Loucy (cell line): Measurements from ENCODE around the gene MAP2K1.

Experiments used
- H2AFZ ChIP-seq: fragments of 200-600 bp; sonication (generic); 2 replicates; pipeline ENCODE4 v1.6.0; 2016; ENCODE audit warnings: antibody characterized with exemption, mild to moderate bottlenecking, low read length, moderate library complexity
- H3F3A ChIP-seq: fragments of 200-600 bp; 2 replicates; pipeline ENCODE4 v1.6.0; 2016; ENCODE audit warnings: antibody characterized with exemption, low read depth, mild to moderate bottlenecking
- H3K27me3 ChIP-seq: fragments of 200-600 bp; sonication (generic); 2 replicates; pipeline ENCODE4 v1.6.1; 2014; ENCODE audit warnings: low read length, mild to moderate bottlenecking; ENCODE audit not compliant: insufficient read depth, poor library complexity, severe bottlenecking
- H3K36me3 ChIP-seq: fragments of 200-600 bp; sonication (generic); 2 replicates; pipeline ENCODE4 v1.6.1; 2016; ENCODE audit warnings: low read length; ENCODE audit not compliant: insufficient read depth
- H3K4me1 ChIP-seq: fragments of 200-600 bp; sonication (generic); 2 replicates; pipeline ENCODE4 v1.5.1; 2014; ENCODE audit warnings: low read length, mild to moderate bottlenecking; ENCODE audit not compliant: insufficient read depth, poor library complexity, severe bottlenecking
- H3K4me2 ChIP-seq: fragments of 200-600 bp; sonication (generic); 2 replicates; pipeline ENCODE4 v1.6.0; 2014; ENCODE audit warnings: antibody characterized with exemption, low read length, low read depth, mild to moderate bottlenecking; ENCODE audit not compliant: poor library complexity, severe bottlenecking
- H3K4me3 ChIP-seq: fragments of 200-600 bp; sonication (generic); 2 replicates; pipeline ENCODE4 v1.5.1; 2014; ENCODE audit warnings: low read length, mild to moderate bottlenecking, mixed read lengths; ENCODE audit not compliant: poor library complexity, severe bottlenecking
- H3K79me2 ChIP-seq: fragments of 200-600 bp; sonication (generic); 2 replicates; pipeline ENCODE4 v1.6.1; 2014; ENCODE audit warnings: low read length; ENCODE audit not compliant: insufficient read depth
- H3K9ac ChIP-seq: fragments of 200-600 bp; sonication (generic); 2 replicates; pipeline ENCODE4 v1.6.0; 2014; ENCODE audit warnings: mild to moderate bottlenecking, low read depth, low read length, moderate library complexity; ENCODE audit not compliant: poor library complexity, severe bottlenecking
- H3K9me2 ChIP-seq: fragments of 200-600 bp; sonication (generic); replicated peaks from 2 replicates; pipeline ENCODE4 v1.6.1; 2016; ENCODE audit warnings: low read depth, low read length, mixed read lengths
- H3K9me3 ChIP-seq: fragments of 200-600 bp; sonication (generic); 2 replicates; pipeline ENCODE4 v1.6.1; 2014; ENCODE audit warnings: mild to moderate bottlenecking, antibody characterized with exemption, low read length, low read depth; ENCODE audit not compliant: insufficient read depth
- H4K20me1 ChIP-seq: fragments of 200-600 bp; sonication (generic); 2 replicates; pipeline ENCODE4 v1.6.0; 2014; ENCODE audit warnings: antibody characterized with exemption, low read length, mild to moderate bottlenecking; ENCODE audit not compliant: insufficient read depth, poor library complexity, severe bottlenecking
- EZH2phosphoT487 ChIP-seq: fragments of 200-600 bp; IDR thresholded peaks from 2 replicates; pipeline ENCODE4 v1.6.1; 2018; ENCODE audit warnings: antibody characterized with exemption, mild to moderate bottlenecking, moderate library complexity, borderline replicate concordance
- TF ChIP-seq, protein P1 (sequence below): fragments of 200-600 bp; sonication (generic); conservative IDR thresholded peaks from 2 replicates; pipeline ENCODE4 v1.5.1; 2014; ENCODE audit warnings: mild to moderate bottlenecking, antibody characterized with exemption, low read length

MAP2K1 gene

GRCh38 chr15:66472176-66472999 is 85.7 kb downstream of the MAP2K1 start:
- H3K36me3 ChIP-seq: peaks cover 12% of the 10 kb centered on the region; the same call in 1 of the 2 replicates
- TF ChIP-seq EZH2phosphoT487: no peak
- TF ChIP-seq, protein P1, sequence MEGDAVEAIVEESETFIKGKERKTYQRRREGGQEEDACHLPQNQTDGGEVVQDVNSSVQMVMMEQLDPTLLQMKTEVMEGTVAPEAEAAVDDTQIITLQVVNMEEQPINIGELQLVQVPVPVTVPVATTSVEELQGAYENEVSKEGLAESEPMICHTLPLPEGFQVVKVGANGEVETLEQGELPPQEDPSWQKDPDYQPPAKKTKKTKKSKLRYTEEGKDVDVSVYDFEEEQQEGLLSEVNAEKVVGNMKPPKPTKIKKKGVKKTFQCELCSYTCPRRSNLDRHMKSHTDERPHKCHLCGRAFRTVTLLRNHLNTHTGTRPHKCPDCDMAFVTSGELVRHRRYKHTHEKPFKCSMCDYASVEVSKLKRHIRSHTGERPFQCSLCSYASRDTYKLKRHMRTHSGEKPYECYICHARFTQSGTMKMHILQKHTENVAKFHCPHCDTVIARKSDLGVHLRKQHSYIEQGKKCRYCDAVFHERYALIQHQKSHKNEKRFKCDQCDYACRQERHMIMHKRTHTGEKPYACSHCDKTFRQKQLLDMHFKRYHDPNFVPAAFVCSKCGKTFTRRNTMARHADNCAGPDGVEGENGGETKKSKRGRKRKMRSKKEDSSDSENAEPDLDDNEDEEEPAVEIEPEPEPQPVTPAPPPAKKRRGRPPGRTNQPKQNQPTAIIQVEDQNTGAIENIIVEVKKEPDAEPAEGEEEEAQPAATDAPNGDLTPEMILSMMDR: no peak
- H3K27me3 ChIP-seq: no peaks in the 10 kb centered on the region
- no peaks in the 10 kb centered on the region for H3K4me1 ChIP-seq
- H3K4me3 ChIP-seq: no peak overlapping the region
- H3K79me2 ChIP-seq: no peaks in the 10 kb centered on the region
- H3K9me3 ChIP-seq: no peaks in the 10 kb centered on the region
- no peak overlapping the region for H3K9ac ChIP-seq
- H4K20me1 ChIP-seq: no peaks in the 10 kb centered on the region
- no peaks in the 10 kb centered on the region for H3F3A ChIP-seq
- H3K4me2 ChIP-seq: no peak overlapping the region
- H2AFZ ChIP-seq: no peak overlapping the region
- no peaks in the 10 kb centered on the region for H3K9me2 ChIP-seq

GRCh38 chr15:66474135-66474534 is 87.4 kb downstream of the MAP2K1 start:
- no peaks in the 10 kb centered on the region for H3F3A ChIP-seq
- no peak overlapping the region for H3K9ac ChIP-seq
- no peaks in the 10 kb centered on the region for H4K20me1 ChIP-seq
- no peaks in the 10 kb centered on the region for H3K27me3 ChIP-seq
- H3K9me3 ChIP-seq: no peaks in the 10 kb centered on the region
- no peak overlapping the region for H3K4me3 ChIP-seq
- H3K4me2 ChIP-seq: no peak overlapping the region
- peaks cover 12% of the 10 kb centered on the region; the same call in 1 of the 2 replicates for H3K36me3 ChIP-seq
- H3K4me1 ChIP-seq: no peaks in the 10 kb centered on the region
- H3K9me2 ChIP-seq: no peaks in the 10 kb centered on the region
- H3K79me2 ChIP-seq: no peaks in the 10 kb centered on the region
- no peak overlapping the region for H2AFZ ChIP-seq
- TF ChIP-seq EZH2phosphoT487: no peak
- TF ChIP-seq, protein P1: no peak

- no peak overlapping the region for H2AFZ ChIP-seq
- no peaks in the 10 kb centered on the region for H3K27me3 ChIP-seq
- H3K4me1 ChIP-seq: no peaks in the 10 kb centered on the region
- H3K9me3 ChIP-seq: no peaks in the 10 kb centered on the region
- no peak overlapping the region for H3K4me2 ChIP-seq
- H3K9me2 ChIP-seq: no peaks in the 10 kb centered on the region
- no peak overlapping the region for H3K9ac ChIP-seq
- TF ChIP-seq, protein P1: no peak
- no peak for TF ChIP-seq EZH2phosphoT487
- H3K4me3 ChIP-seq: no peak overlapping the region
- H3F3A ChIP-seq: no peaks in the 10 kb centered on the region
- no peaks in the 10 kb centered on the region for H3K79me2 ChIP-seq
- H3K36me3 ChIP-seq: peaks cover 12% of the 10 kb centered on the region; the same call in 1 of the 2 replicates
- no peaks in the 10 kb centered on the region for H4K20me1 ChIP-seq
These were observed 88.3 kb downstream of the MAP2K1 start for GRCh38 chr15:66474963-66475362.
